ENCODE results near the gene LMAN2L. TPM values are rescaled to one million over a fixed set of nuclear protein-coding genes. Genes with fewer than 3 reads are reported as not detected.

The LMAN2L gene
- total and polyA plus RNA-seq, 2 donors (not counting 1 experiment from before 2014, with no cell fraction given): 5.7 to 10.7 TPM

DNA sequence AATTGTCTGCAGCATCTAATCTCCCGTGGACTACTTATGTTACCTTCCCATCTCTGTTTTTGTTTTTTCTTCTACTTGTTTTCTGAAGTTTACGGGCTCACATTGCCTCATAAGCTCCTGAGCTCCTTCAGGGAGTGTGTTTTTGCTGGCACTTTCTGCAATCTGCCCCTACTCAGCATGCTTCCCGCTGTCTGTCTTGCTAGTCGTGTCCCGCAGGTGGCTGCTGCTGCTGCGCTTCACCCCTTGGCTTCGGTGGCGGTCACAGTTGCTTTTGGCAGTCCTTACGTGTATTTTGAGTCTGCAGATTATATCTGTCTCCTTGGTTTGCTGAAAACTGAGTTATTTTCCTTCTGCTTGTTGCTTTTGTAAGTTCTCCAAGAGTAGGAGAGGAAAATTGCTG is 60.0 kb downstream of the LMAN2L start:
- no peaks in the 10 kb centered on the region for H4K20me1 ChIP-seq (ENCODE audit: control insufficient read depth, insufficient read depth, low read length, poor library complexity, severe bottlenecking)
- Mint-ChIP-seq H3K4me3 (no peak overlapping the region), H3K4me1 (no peaks in the 10 kb centered on the region), H3K9me3 (ENCODE audit: insufficient read depth) (no peaks in the 10 kb centered on the region), H3K27me3 (peaks cover 10% of the 10 kb centered on the region), H3K27ac (no peak overlapping the region)
- H3K4me1 ChIP-seq (ENCODE audit: control insufficient read depth in 2 of 2, insufficient read depth in 2 of 2, low read length in 2 of 2): no peaks in the 10 kb centered on the region
- ATAC-seq (ENCODE audit: low read depth) (no peak), DNase-seq (no peak)
- H3K4me2 ChIP-seq (replicated peaks; ENCODE audit: low read depth, low read length, poor library complexity, severe bottlenecking): no peak overlapping the region
- CTCF ChIA-PET: no interaction called here
- POLR2A ChIA-PET: no interaction called here
- no peaks in the 10 kb centered on the region for H3K79me2 ChIP-seq (ENCODE audit: control insufficient read depth, insufficient read depth, low read length)
- H3K27me3 ChIP-seq (replicated peaks in 1 of 4; ENCODE audit: control extremely low read depth in 1 of 4, control insufficient read depth in 3 of 4, insufficient read depth in 4 of 4, low read length in 3 of 4): peaks cover 0 to 4% (median 1%) of the 10 kb centered on the region in 4 experiments
- no peak overlapping the region for H2AFZ ChIP-seq (ENCODE audit: insufficient read depth, low read depth, low read length, poor library complexity, severe bottlenecking)
- H3K27ac ChIP-seq (ENCODE audit: low read length in 2 of 2): no peak overlapping the region
- H3K9me3 ChIP-seq (ENCODE audit: control extremely low read depth in 1 of 3, control insufficient read depth in 2 of 3, insufficient read depth in 1 of 3, low read length in 2 of 3): no peaks in the 10 kb centered on the region
- TF ChIP-seq, protein P1, sequence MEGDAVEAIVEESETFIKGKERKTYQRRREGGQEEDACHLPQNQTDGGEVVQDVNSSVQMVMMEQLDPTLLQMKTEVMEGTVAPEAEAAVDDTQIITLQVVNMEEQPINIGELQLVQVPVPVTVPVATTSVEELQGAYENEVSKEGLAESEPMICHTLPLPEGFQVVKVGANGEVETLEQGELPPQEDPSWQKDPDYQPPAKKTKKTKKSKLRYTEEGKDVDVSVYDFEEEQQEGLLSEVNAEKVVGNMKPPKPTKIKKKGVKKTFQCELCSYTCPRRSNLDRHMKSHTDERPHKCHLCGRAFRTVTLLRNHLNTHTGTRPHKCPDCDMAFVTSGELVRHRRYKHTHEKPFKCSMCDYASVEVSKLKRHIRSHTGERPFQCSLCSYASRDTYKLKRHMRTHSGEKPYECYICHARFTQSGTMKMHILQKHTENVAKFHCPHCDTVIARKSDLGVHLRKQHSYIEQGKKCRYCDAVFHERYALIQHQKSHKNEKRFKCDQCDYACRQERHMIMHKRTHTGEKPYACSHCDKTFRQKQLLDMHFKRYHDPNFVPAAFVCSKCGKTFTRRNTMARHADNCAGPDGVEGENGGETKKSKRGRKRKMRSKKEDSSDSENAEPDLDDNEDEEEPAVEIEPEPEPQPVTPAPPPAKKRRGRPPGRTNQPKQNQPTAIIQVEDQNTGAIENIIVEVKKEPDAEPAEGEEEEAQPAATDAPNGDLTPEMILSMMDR (IDR thresholded peaks at IDR 0.05): no peak
- no peak for TF ChIP-seq EZH2 (IDR thresholded peaks at IDR 0.05; ENCODE audit: borderline replicate concordance, insufficient read depth, low read depth, low read length, poor library complexity, severe bottlenecking)
- no peak overlapping the region for H3K4me3 ChIP-seq (ENCODE audit: control extremely low read depth in 1 of 5, extremely low read depth in 1 of 5, insufficient read depth in 1 of 5, low read depth in 2 of 5, low read length in 4 of 5)
- intact Hi-C loops (cut with micrococcal nuclease): no loop called here
- no peaks in the 10 kb centered on the region for H3K36me3 ChIP-seq (replicated peaks in 1 of 2; ENCODE audit: control extremely low read depth in 1 of 2, control insufficient read depth in 1 of 2, extremely low read depth in 1 of 2, insufficient read depth in 2 of 2, low read length in 1 of 2)
- H3K9ac ChIP-seq (ENCODE audit: low read length): no peak overlapping the region
- WGBS (ENCODE audit: insufficient coverage): 89% methylated on average over 8 of the region's 9 CpGs

GRCh38 chr2:96669539-96670215 is 70.2 kb downstream of the LMAN2L start:
- 96% methylated on average over 11 of the region's 15 CpGs for WGBS (ENCODE audit: insufficient coverage)
- H3K4me1 ChIP-seq (ENCODE audit: control insufficient read depth in 2 of 2, insufficient read depth in 2 of 2, low read length in 2 of 2): no peaks in the 10 kb centered on the region
- H2AFZ ChIP-seq (ENCODE audit: insufficient read depth, low read depth, low read length, poor library complexity, severe bottlenecking): no peak overlapping the region
- H3K4me3 Mint-ChIP-seq: no peak overlapping the region
- no peaks in the 10 kb centered on the region for H4K20me1 ChIP-seq (ENCODE audit: control insufficient read depth, insufficient read depth, low read length, poor library complexity, severe bottlenecking)
- intact Hi-C loops (cut with micrococcal nuclease): no loop called here
- no peak overlapping the region for H3K4me2 ChIP-seq (replicated peaks; ENCODE audit: low read depth, low read length, poor library complexity, severe bottlenecking)
- no peak overlapping the region for H3K27ac Mint-ChIP-seq
- ChIA-PET POLR2A (no interaction called here), CTCF (no interaction called here)
- H3K27ac ChIP-seq (ENCODE audit: low read length in 2 of 2): no peak overlapping the region
- no peak overlapping the region for H3K4me3 ChIP-seq (ENCODE audit: control extremely low read depth in 1 of 5, extremely low read depth in 1 of 5, insufficient read depth in 1 of 5, low read depth in 2 of 5, low read length in 4 of 5)
- no peaks in the 10 kb centered on the region for H3K9me3 ChIP-seq (ENCODE audit: control extremely low read depth in 1 of 3, control insufficient read depth in 2 of 3, insufficient read depth in 1 of 3, low read length in 2 of 3)
- H3K9me3 Mint-ChIP-seq (ENCODE audit: insufficient read depth): no peaks in the 10 kb centered on the region
- H3K27me3 Mint-ChIP-seq: peaks cover 3% of the 10 kb centered on the region
- no peaks in the 10 kb centered on the region for H3K36me3 ChIP-seq (replicated peaks in 1 of 2; ENCODE audit: control extremely low read depth in 1 of 2, control insufficient read depth in 1 of 2, extremely low read depth in 1 of 2, insufficient read depth in 2 of 2, low read length in 1 of 2)
- TF ChIP-seq, protein P1 (IDR thresholded peaks at IDR 0.05): no peak
- TF ChIP-seq EZH2 (IDR thresholded peaks at IDR 0.05; ENCODE audit: borderline replicate concordance, insufficient read depth, low read depth, low read length, poor library complexity, severe bottlenecking): no peak
- H3K9ac ChIP-seq (ENCODE audit: low read length): no peak overlapping the region
- no peak for DNase-seq
- no peaks in the 10 kb centered on the region for H3K27me3 ChIP-seq (replicated peaks in 1 of 4; ENCODE audit: control extremely low read depth in 1 of 4, control insufficient read depth in 3 of 4, insufficient read depth in 4 of 4, low read length in 3 of 4)
- H3K4me1 Mint-ChIP-seq: no peaks in the 10 kb centered on the region
- ATAC-seq (ENCODE audit: low read depth): no peak
- H3K79me2 ChIP-seq (ENCODE audit: control insufficient read depth, insufficient read depth, low read length): no peaks in the 10 kb centered on the region

Measured in B cell (primary cell).